Nucleus accumbens (tissue), 56 donors: ENCODE results near the gene GRM2.

ENCODE experiments used
- DNase-seq, 56 donors: peaks; one replicate each; lab custom pipeline; 2025; lab: John Stamatoyannopoulos, UW

GRM2 gene

DNA sequence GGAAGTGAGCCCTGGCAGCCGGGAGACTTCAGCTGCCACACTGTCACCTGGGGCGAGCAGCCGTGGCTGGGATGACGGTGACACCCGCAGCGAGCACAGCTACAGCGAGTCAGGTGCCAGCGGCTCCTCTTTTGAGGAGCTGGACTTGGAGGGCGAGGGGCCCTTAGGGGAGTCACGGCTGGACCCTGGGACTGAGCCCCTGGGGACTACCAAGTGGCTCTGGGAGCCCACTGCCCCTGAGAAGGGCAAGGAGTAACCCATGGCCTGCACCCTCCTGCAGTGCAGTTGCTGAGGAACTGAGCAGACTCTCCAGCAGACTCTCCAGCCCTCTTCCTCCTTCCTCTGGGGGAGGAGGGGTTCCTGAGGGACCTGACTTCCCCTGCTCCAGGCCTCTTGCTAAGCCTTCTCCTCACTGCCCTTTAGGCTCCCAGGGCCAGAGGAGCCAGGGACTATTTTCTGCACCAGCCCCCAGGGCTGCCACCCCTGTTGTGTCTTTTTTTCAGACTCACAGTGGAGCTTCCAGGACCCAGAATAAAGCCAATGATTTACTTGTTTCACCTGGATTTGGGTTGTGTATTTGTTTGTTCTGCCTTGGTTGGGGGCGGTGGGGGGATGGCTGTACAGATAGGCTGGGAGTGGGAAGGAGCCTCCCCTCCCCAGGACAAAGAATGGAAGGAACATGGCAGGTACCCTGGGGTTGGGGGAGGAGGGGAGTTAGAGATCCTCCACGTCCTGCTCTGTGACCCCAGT lies 2.9 kb upstream of the GRM2 start:
- DNase-seq = no peak

DNA sequence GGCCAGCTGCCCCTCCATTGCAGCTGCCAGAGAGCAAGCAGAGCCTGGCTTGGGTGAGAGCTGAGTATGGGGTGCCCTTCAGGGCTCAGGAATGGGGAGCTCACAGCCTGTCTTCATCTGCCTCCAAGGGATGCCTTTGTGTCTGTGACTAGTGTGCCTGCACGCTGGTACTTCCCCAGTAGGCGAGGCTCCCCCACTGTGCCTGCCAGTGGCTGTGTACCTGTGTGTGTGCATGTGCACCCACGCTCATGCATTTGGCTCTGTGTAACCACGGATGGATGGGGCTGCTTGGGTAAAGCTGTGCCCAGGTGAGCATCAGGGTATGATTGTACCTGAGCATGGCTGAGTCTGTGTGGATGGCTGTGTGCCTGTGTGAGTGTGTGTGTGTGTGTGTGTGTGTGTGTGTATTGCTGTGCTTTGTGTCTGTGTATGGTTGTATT lies 2.3 kb upstream of the GRM2 start:
- peak in 25 of 56 donors; percentile 13 to 78 (median 38) for DNase-seq

DNA sequence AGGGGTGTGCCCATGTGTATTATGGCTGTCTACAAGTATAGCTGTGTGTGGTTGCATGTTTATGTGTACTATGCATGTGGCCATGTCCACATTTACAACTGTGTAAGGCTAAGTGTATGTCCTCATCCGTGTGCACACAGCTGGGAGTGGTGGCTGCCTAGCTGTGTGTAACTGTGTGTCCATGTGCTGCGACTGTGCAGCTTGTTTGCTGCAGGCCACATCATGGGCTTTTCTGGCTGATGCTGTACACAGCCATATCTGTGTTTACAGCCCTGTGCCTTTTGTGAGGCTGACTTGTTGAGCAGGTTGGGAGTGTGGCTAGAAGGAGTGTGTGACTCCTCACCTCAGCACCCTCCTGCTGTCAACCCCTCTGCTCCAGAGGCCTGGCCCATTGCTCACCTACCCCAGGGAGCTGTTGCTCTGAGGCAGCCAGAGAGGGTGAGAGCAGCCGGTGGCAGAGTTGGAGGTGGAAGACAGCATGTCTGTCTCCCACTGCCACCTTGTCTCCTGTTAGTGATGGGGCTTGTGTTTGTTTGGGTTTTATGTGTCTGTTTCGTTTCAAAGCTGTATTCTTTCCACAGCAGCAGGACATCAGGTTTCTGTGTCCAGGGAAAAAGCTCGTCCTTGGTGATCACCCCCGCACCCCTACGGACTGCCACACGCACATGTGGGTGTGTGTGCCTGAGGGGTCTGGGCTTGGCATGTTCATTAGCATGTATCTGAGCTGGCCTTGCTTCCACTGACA lies 1.4 kb upstream of the GRM2 start:
- no peak for DNase-seq

DNA sequence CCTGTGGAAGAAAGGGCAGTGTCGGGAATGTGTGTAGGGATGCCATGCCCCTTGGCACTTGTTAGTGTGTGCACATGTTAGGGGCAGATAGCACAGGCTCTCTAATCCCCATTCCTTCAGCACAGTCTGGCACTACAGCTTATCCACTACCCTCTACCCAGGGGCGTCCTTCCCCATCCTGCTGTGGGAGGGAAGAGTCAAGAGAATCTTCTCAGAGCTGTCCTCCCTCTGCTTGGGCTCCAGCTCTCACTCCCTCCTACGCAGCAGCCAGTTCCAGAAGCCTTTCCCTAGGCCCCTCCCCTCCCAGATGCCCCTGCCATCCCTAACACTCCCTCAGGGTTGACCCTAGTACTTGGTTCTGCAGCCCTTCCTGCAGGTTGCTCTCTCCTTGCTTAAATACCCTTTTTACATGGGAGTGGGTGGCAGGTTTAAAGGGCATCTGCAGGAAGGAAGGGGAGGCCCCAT lies 815 bp upstream of the GRM2 start:
- no peak for DNase-seq

DNA sequence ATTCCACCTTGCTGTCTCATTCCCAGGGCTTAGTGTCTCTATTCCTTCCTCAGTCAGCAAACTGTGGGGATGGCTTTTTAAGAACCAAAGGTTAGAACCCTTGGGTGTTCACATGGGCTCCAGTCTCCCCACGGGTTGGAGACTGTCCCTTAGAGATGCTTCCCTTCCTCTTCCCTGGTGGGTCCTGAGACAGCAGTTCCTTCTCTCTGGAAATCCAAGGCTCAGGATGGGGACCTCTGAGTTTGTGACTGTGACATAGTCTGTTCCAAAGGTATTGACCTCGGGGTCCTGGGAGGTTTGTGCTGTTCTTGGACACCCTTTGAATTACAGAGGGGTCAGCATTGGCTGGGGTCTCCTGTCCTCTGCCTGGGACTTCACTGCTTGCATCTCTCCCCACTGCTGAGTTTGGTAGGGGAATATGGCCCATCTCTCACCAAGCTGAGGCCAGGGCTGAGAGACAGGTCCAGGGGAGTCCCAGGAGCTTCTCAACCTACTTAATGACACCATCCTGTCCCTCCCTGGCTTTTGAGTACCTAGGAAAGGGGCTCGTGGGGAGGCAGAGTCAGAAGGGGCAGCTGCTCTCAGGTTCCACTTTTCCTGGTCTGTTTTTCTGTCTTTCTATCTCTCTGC lies 1.5 kb downstream of the GRM2 start:
- no peak for DNase-seq

DNA sequence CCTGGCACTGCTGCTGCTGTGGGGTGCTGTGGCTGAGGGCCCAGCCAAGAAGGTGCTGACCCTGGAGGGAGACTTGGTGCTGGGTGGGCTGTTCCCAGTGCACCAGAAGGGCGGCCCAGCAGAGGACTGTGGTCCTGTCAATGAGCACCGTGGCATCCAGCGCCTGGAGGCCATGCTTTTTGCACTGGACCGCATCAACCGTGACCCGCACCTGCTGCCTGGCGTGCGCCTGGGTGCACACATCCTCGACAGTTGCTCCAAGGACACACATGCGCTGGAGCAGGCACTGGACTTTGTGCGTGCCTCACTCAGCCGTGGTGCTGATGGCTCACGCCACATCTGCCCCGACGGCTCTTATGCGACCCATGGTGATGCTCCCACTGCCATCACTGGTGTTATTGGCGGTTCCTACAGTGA lies 2.1 kb downstream of the GRM2 start:
- DNase-seq = no peak

DNA sequence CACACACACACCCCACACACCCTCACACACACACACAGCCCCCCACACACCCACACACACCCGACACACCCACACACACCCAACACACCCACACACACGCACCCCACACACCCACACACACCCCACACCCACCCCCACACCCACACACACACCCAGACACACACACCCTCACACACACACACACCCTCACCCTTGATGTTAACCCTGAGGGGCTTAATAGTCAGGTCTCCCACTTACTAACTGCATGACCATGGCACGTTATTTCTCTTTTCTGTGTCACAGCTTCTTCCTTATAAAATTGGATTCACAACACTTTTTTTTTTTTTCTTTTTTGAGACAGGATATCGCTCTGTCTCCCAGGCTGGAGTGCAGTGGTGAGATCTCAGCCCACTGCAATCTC lies 2.8 kb downstream of the GRM2 start:
- no peak for DNase-seq

DNA sequence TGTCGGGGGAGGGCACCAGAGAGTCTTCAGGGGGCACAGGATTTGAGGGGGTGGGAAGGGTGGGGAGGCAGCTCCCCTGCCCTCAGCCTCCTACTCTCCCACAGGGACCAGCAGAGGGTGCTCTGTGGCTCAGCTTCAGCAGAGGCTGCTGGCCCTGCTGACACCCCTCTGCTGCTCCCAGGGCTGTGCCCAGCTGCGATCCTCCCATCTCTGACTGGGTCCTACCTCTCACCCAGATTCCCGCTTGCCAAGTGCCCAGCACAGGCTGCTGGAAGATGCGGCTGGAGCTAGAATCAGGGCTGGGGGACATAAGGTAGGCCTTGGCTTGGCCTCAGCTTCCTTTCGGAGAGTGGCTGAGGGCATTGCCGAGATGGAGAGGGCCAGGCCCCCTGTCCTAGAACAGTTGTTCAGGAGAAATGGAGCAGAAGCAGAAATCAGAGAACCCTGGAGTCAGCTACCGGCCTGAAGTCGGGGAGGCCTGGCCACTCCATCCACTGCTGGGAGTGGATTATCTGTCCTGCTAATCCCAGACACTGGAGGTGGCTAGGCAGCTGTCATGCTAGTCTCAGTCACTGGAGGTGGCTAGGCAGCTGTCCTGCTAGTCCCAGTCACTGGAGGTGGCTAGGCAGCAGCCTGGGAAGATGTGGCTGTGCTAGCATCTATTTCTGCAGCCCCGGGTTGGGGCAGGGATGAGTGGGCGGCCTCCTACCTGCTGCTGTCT lies 3.9 kb downstream of the GRM2 start:
- DNase-seq = peak in 2 of 56 donors; percentile 9 to 25

DNA sequence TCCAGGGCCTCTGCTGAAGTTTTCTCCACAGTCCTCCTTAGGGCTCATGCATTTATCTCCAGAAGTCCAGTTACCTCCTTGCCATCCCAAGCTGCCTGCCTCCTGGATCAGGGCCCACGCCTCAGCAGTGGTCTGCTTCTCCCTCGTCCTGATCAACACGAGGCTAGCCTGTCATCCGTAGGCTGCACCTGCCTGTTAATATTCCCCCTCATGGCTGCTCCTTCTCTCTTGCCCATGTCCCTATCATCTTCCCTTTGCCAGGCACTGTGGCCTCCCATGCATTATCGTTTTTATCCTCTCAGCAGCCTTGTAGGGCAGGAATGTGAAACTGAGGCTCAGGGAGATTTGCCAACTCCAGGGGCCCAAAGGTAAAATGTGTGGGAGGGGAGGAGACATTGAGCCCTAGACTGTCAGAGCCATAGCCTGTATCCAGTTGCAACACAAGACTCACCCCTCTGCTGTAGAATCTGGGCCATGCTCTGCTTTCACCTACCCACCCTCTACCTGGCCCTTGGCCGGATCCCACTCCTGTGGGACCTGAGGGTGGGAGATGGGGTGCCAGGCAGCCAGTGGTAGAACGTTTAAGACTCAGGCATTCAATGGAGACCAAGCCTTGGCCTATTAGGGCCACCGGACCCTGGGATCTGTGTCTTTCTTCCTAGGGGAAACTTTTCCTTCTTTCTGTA lies 4.6 kb downstream of the GRM2 start:
- no peak for DNase-seq

DNA sequence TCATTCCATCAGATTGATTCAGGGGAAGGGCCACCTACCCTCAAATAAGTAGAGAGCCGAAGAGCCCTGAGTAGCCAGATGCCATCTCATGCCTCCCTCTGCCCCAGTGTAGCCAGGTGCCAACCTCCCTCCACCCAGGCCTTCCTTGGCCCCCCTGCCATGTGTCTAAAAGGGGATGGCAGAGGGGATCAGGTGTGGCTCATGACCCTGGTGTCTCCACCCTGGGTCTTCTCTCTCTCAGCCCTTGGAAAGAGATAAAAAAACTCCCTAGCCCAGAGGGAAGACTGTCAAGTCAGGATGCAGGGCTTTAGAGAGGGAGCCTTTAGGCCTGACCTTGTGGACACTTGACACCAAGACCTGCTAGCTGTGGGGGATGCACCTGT lies 5.2 kb downstream of the GRM2 start:
- no peak for DNase-seq

DNA sequence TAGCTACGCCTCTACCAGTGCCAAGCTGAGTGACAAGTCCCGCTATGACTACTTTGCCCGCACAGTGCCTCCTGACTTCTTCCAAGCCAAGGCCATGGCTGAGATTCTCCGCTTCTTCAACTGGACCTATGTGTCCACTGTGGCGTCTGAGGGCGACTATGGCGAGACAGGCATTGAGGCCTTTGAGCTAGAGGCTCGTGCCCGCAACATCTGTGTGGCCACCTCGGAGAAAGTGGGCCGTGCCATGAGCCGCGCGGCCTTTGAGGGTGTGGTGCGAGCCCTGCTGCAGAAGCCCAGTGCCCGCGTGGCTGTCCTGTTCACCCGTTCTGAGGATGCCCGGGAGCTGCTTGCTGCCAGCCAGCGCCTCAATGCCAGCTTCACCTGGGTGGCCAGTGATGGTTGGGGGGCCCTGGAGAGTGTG lies 5.7 kb downstream of the GRM2 start:
- DNase-seq = no peak

DNA sequence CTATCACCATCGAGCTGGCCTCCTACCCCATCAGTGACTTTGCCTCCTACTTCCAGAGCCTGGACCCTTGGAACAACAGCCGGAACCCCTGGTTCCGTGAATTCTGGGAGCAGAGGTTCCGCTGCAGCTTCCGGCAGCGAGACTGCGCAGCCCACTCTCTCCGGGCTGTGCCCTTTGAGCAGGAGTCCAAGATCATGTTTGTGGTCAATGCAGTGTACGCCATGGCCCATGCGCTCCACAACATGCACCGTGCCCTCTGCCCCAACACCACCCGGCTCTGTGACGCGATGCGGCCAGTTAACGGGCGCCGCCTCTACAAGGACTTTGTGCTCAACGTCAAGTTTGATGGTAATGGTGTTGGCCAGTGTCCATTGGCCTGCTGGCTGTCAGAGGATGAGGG lies 6.1 kb downstream of the GRM2 start:
- DNase-seq = no peak

DNA sequence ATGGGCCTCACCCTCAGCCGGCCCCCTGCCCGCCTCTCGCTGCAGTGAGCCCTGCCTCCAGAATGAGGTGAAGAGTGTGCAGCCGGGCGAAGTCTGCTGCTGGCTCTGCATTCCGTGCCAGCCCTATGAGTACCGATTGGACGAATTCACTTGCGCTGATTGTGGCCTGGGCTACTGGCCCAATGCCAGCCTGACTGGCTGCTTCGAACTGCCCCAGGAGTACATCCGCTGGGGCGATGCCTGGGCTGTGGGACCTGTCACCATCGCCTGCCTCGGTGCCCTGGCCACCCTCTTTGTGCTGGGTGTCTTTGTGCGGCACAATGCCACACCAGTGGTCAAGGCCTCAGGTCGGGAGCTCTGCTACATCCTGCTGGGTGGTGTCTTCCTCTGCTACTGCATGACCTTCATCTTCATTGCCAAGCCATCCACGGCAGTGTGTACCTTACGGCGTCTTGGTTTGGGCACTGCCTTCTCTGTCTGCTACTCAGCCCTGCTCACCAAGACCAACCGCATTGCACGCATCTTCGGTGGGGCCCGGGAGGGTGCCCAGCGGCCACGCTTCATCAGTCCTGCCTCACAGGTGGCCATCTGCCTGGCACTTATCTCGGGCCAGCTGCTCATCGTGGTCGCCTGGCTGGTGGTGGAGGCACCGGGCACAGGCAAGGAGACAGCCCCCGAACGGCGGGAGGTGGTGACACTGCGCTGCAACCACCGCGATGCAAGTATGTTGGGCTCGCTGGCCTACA lies 8.5 kb downstream of the GRM2 start:
- DNase-seq = no peak

DNA sequence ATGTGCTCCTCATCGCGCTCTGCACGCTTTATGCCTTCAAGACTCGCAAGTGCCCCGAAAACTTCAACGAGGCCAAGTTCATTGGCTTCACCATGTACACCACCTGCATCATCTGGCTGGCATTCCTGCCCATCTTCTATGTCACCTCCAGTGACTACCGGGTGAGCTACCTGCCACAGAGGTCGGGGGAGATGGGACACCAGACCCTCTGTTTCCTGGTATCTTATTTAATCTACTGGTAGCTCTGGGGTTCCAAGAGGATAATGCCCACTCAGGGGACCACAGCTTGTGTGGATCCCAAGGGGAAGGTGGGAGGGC lies 9.1 kb downstream of the GRM2 start:
- DNase-seq = no peak

DNA sequence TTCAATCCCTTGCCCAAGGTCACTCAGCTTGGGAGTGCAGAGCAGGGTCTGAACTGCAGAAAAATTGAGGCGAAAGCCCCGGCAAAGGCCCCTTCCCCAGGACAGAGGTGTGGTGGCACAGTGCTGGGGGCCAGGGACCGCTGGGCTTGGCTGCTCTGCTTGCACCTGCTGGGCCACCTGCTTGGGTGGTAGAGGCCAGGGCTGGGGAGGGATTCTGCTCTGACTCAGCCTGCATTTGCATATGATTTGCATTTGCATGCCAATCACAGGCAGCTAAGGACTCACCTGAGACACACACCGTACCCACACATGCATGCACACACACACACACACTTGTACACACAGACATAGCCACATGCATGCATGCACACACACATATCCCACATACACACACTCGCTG lies 9.9 kb downstream of the GRM2 start:
- DNase-seq = no peak

DNA sequence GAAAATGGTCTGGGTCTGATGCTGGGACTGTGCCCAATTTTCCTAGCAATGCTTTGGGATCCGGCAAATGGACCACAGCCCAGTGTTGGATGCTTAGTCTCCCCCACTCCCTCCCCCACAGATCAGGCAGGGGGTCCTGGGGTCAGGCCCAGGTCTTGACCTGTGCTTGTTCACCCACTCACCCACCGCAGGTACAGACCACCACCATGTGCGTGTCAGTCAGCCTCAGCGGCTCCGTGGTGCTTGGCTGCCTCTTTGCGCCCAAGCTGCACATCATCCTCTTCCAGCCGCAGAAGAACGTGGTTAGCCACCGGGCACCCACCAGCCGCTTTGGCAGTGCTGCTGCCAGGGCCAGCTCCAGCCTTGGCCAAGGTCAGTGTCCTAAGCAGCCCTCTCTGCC lies 10.6 kb downstream of the GRM2 start:
- no peak for DNase-seq

DNA sequence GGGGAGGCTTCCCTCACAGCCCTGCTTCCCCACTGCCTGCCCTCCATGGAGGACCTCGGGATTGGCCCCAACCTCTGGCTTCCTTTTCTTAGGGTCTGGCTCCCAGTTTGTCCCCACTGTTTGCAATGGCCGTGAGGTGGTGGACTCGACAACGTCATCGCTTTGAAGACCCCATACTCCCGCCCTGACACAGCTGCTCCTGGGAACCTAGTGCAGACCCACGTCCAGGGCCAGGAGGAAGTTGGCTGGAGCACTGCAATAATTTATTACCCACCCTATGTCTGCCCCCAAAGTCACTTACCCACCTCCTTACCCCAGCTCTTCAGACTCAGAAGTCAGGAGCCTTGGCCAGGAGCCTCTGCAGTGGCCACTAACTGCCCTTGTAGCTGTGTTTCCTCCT lies 11.1 kb downstream of the GRM2 start:
- no peak for DNase-seq

DNA sequence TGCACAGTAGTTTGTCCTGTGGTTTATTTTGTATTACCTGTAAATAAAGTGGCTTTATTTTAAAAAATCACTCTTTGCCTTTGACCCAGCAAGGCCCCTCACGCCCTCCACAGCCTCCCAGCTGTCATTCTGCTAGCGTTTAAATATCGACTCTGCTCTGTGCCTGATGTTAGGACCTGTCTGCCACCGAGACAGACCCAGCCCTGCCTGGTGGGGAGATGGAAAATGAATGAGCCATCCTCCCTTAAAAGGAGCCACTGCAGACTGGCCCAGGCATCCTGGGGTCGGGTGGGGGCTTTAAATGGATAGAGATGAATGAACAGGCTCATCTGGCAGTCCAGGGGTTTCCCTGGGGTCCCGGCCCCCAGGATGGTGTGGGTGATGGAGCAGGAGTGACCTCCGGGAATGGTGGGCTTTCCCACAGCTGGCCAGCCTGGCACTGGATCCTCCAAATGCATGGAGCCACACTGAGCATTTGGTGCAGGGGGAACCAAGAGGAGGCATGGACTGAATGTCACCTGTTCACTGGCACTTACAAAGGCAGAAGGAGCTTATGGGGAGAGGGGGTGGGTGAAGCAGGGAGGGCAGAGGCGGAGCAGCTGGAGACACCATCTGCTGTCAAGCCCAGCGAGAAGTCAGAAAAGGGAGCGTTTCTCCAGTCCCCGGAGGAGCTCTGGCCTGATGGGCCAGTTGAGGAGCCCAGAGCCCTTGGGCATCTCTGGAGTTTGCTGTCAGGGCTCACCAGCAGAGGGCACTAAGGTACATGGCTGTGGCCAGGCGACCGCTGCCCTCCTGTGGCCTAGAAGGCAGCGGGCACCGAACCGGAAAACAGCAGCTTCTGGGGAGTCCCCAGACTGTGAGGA lies 11.9 kb downstream of the GRM2 start:
- peak in 17 of 56 donors; percentile 10 to 63 (median 22) for DNase-seq
